OCI-LY3 (cell line): ENCODE data around the gene FAM83G.
"Not testable (repeated sequence)": the region's sequence is repeated elsewhere in the genome, so short reads cannot be mapped to it uniquely, and the experiment has no call there.

Experiments
- EZH2phosphoT487 ChIP-seq: fragments of 200-600 bp; shearing (Covaris generic); IDR thresholded peaks from 2 replicates; pipeline ENCODE4 v1.6.1; 2018; ENCODE audit warnings: antibody characterized with exemption, mixed run types, low read depth
- TF ChIP-seq, protein P1 (sequence below): fragments of 200-600, 300-600 bp; sonication (generic); IDR thresholded peaks from 2 replicates; pipeline ENCODE4 v1.5.1; 2014; ENCODE audit warnings: antibody characterized with exemption, low read length, low read depth

GRCh38 chr17:19047510-19047909 is 42.9 kb upstream of the FAM83G start:
- TF ChIP-seq, protein P1, sequence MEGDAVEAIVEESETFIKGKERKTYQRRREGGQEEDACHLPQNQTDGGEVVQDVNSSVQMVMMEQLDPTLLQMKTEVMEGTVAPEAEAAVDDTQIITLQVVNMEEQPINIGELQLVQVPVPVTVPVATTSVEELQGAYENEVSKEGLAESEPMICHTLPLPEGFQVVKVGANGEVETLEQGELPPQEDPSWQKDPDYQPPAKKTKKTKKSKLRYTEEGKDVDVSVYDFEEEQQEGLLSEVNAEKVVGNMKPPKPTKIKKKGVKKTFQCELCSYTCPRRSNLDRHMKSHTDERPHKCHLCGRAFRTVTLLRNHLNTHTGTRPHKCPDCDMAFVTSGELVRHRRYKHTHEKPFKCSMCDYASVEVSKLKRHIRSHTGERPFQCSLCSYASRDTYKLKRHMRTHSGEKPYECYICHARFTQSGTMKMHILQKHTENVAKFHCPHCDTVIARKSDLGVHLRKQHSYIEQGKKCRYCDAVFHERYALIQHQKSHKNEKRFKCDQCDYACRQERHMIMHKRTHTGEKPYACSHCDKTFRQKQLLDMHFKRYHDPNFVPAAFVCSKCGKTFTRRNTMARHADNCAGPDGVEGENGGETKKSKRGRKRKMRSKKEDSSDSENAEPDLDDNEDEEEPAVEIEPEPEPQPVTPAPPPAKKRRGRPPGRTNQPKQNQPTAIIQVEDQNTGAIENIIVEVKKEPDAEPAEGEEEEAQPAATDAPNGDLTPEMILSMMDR: not testable (repeated sequence)
- TF ChIP-seq EZH2phosphoT487: not testable (repeated sequence)
